Heart left ventricle (tissue), 13 donors: ENCODE measurements around the gene SELENOK.

Experiments
- CTCF ChIP-seq, 12 donors: fragments of 200-600 bp; sonication (generic) in 4 of 12; IDR thresholded peaks; one replicate each; pipeline versions ENCODE4 v1.5.0 to v1.8.0; 2018 to 2022; ENCODE audit warnings: antibody characterized with exemption in 12 of 12, mild to moderate bottlenecking in 5 of 12
- POLR2A ChIP-seq, 2 donors: fragments of 450-650 bp; IDR thresholded peaks; one replicate each; pipeline ENCODE4 v1.6.1; 2017; ENCODE audit warnings: antibody characterized with exemption in 2 of 2, mild to moderate bottlenecking in 2 of 2, moderate library complexity in 2 of 2
- donor health status: ischemic (EF 13 %, LVEDD 7.1; RV severe dilation, severe dysfunction).
- donor health status: DM: no; HTN: yes; CAD: no.
- donor health status: DM: no; HTN: no; CAD: no.
- donor health status: ischemic (EF 25% LVEDD 6.9; RV normal size, moderate dysfunction).
- donor health status: ischemic (EF 25% LVEDD 5.7; RV mildly dilated, moderate dysfunction).
- donor health status: ischemic (EF 35%, LVEDD 5.7; RV mildly dilated, moderate dysfunction).
- donor health status: nonischemic (EF 11% LVEDD 7.7; RV severe dilation, severe dysfunction).
- donor health status: DM: yes; HTN: yes; CAD: no.
- donor health status: PGD.
- donor health status: ischemic (EF 29% LVEDD 5.4; RV normal size, mild dysfunction).
- donor health status: nonischemic (EF 23%, LVEDD 6.1; RV moderate dilation, normal function).

GRCh38 chr3:53836084-53836872 is 55.4 kb downstream of the SELENOK start:
- no peak for TF ChIP-seq CTCF (IDR thresholded peaks at IDR 0.05)
- no peak for TF ChIP-seq POLR2A (IDR thresholded peaks at IDR 0.05)
